ENCODE results near the gene AGPAT2. TPM values are rescaled to one million over a fixed set of nuclear protein-coding genes. Genes with fewer than 3 reads are reported as not detected.

The AGPAT2 gene
- total RNA-seq, 1 donor from 2014 or later, result 213 TPM

- ATAC-seq (no peak), DNase-seq (ENCODE audit: low spot score) (no peak)
Observed at GRCh38 chr9:136665111-136665703, 22.1 kb downstream of the AGPAT2 start.

GRCh38 chr9:136664000-136664915, 23.0 kb downstream of the AGPAT2 start:
- DNase-seq (ENCODE audit: low spot score) (no peak), ATAC-seq (no peak)

GRCh38 chr9:136662656-136663581, 24.3 kb downstream of the AGPAT2 start, which contains the start of gene EGFL7:
TSS of gene EGFL7 (plus strand) at chr9:136662916. CDS start at chr9:136668283, 5,367 bp downstream.
- ATAC-seq (peak; percentile 20), DNase-seq (ENCODE audit: low spot score) (no peak)

- ATAC-seq, result no peak
Observed at GRCh38 chr9:136662326-136662655, 25.0 kb downstream of the AGPAT2 start.

GRCh38 chr9:136661641-136662325, 25.5 kb downstream of the AGPAT2 start:
- ATAC-seq (no peak), DNase-seq (ENCODE audit: low spot score) (no peak)

More at GRCh38 chr9:136662326-136662655, 25.0 kb downstream of the AGPAT2 start:
- DNase-seq (ENCODE audit: low spot score), result no peak

- no peak for DNase-seq (ENCODE audit: low spot score)
- ATAC-seq, result no peak
Observed at GRCh38 chr9:136660971-136661550, 26.2 kb downstream of the AGPAT2 start.

- no peak for ATAC-seq
- DNase-seq (ENCODE audit: low spot score), result no peak
Observed at GRCh38 chr9:136659861-136660784, 27.1 kb downstream of the AGPAT2 start.

- ATAC-seq (no peak), DNase-seq (ENCODE audit: low spot score) (no peak)
Observed at GRCh38 chr9:136658849-136659535, 28.3 kb downstream of the AGPAT2 start.

GRCh38 chr9:136657974-136658848, 29.0 kb downstream of the AGPAT2 start:
- DNase-seq (ENCODE audit: low spot score) (no peak), ATAC-seq (peak; percentile 11)

GRCh38 chr9:136656795-136657611, 30.3 kb downstream of the AGPAT2 start:
- ATAC-seq (no peak), DNase-seq (ENCODE audit: low spot score) (no peak)

- no peak for ATAC-seq
- DNase-seq (ENCODE audit: low spot score), result no peak
Observed at GRCh38 chr9:136656183-136656738, 31.0 kb downstream of the AGPAT2 start.

- ATAC-seq, result peak; percentile 52
Observed at GRCh38 chr9:136655536-136656182, 31.6 kb downstream of the AGPAT2 start.

GRCh38 chr9:136654820-136655535, 32.3 kb downstream of the AGPAT2 start:
- no peak for DNase-seq (ENCODE audit: low spot score)
- ATAC-seq, result no peak

More at GRCh38 chr9:136655536-136656182, 31.6 kb downstream of the AGPAT2 start:
- peak; percentile 51 for DNase-seq (ENCODE audit: low spot score)

GRCh38 chr9:136653323-136654079, 33.8 kb downstream of the AGPAT2 start:
- ATAC-seq, result no peak
- DNase-seq (ENCODE audit: low spot score), result no peak

Data from left lobe of liver (tissue), 2 donors.